Activated effector memory CD4-positive, alpha-beta T cell treated with Interleukin-2 at 50 U/mL for 16 hours (primary cell): ENCODE results near the gene SREK1IP1.

Source experiments
- DNase-seq: peaks from one replicate; pipeline ENCODE4 v3.0.0-alpha.2; 2020

SREK1IP1 gene

GRCh38 chr5:64768358-64769312, at the start of gene SREK1IP1, which contains the start of gene CWC27:
SREK1IP1 (minus strand) TSS chr5:64768691; CDS start chr5:64768517, 174 bp downstream.
CWC27 (plus strand) TSS chr5:64768930; CDS start chr5:64769147, 217 bp downstream.
- peak; percentile 74 for DNase-seq

GRCh38 chr5:64818245-64818644, 49.8 kb upstream of the SREK1IP1 start:
- no peak for DNase-seq

GRCh38 chr5:64814073-64814472, 45.6 kb upstream of the SREK1IP1 start:
- DNase-seq, result no peak

GRCh38 chr5:64811050-64811640, 42.7 kb upstream of the SREK1IP1 start:
- no peak for DNase-seq

- DNase-seq, result no peak
These were observed 39.0 kb upstream of the SREK1IP1 start for GRCh38 chr5:64807520-64807919.

- DNase-seq, result no peak
These were observed 38.0 kb upstream of the SREK1IP1 start for GRCh38 chr5:64806537-64806936.

- no peak for DNase-seq
These were observed 32.4 kb upstream of the SREK1IP1 start for GRCh38 chr5:64800926-64801325.

- DNase-seq, result no peak
These were observed 27.8 kb upstream of the SREK1IP1 start for GRCh38 chr5:64796301-64796700.

GRCh38 chr5:64794053-64794770, 25.7 kb upstream of the SREK1IP1 start:
- no peak for DNase-seq

- DNase-seq, result no peak
These were observed 24.0 kb upstream of the SREK1IP1 start for GRCh38 chr5:64792469-64792868.

GRCh38 chr5:64790210-64790609, 21.7 kb upstream of the SREK1IP1 start:
- no peak for DNase-seq

GRCh38 chr5:64789457-64789856, 21.0 kb upstream of the SREK1IP1 start:
- no peak for DNase-seq

GRCh38 chr5:64788156-64788555, 19.7 kb upstream of the SREK1IP1 start:
- no peak for DNase-seq

- DNase-seq, result no peak
These were observed 17.9 kb upstream of the SREK1IP1 start for GRCh38 chr5:64786372-64786771.

- peak; percentile 29 for DNase-seq
These were observed 16.0 kb upstream of the SREK1IP1 start for GRCh38 chr5:64784451-64785025.

GRCh38 chr5:64775291-64775690, 6.8 kb upstream of the SREK1IP1 start:
- DNase-seq, result no peak

GRCh38 chr5:64773533-64773932, 5.0 kb upstream of the SREK1IP1 start:
- no peak for DNase-seq

GRCh38 chr5:64771736-64772135, 3.2 kb upstream of the SREK1IP1 start:
- DNase-seq, result no peak

- DNase-seq, result no peak
These were observed 1.4 kb upstream of the SREK1IP1 start for GRCh38 chr5:64769855-64770254.

- DNase-seq, result no peak
These were observed 533 bp downstream of the SREK1IP1 start for GRCh38 chr5:64767959-64768357.

- DNase-seq, result no peak
These were observed 1.6 kb downstream of the SREK1IP1 start for GRCh38 chr5:64766941-64767340.

GRCh38 chr5:64765804-64766504, 2.5 kb downstream of the SREK1IP1 start:
- no peak for DNase-seq
